SK-N-SH (cell line): ENCODE measurements around the gene ELMO3. TPM values are rescaled to one million over a fixed set of nuclear protein-coding genes. Genes with fewer than 3 reads are reported as not detected.
A peak's percentile ranks its signal among the peaks of the same experiment; 100 is the strongest.

Source experiments
- CTCF ChIA-PET: fragments of 300-600, 350-600 bp; formaldehyde crosslinking; extraction: SDS; loops from one replicate; lab custom pipeline; 2021; lab: Yijun Ruan, JAX
- POLR2A ChIA-PET: fragments of 350-600 bp; sonication (Branson Sonifier 250); formaldehyde crosslinking; extraction: SDS; loops from one replicate; lab custom pipeline; 2020; ENCODE audit warnings: antibody characterized with exemption, inconsistent platforms; lab: Yijun Ruan, JAX
- DNase-seq: peaks from one replicate; pipeline ENCODE4 v3.0.0; 2012
- H2AFZ ChIP-seq: fragments of 200-600 bp; sonication (generic); 2 replicates; pipeline ENCODE4 v1.8.1; 2016; ENCODE audit warnings: antibody characterized with exemption, mild to moderate bottlenecking, low read depth
- H3F3A ChIP-seq: fragments of 200-600 bp; sonication (generic); replicated peaks from 2 replicates; pipeline ENCODE3; 2016; ENCODE audit warnings: antibody characterized with exemption, mild to moderate bottlenecking; ENCODE audit not compliant: insufficient read depth
- H3K27ac ChIP-seq, 2 experiments: fragments of 200-500 bp in 1 of 2; fragments of 200-600 bp in 1 of 2; sonication (Bioruptor generic) in 1 of 2; sonication (generic), shearing (Covaris generic) in 1 of 2; 2 replicates each; pipeline versions ENCODE4 v1.5.1 to v1.6.1; 2014 to 2016; ENCODE audit warnings: low read depth in 2 of 2, inconsistent platforms in 1 of 2, low read length in 1 of 2, mild to moderate bottlenecking in 1 of 2, mixed read lengths in 1 of 2
- H3K27me3 ChIP-seq: fragments of 200-600 bp; sonication (generic), shearing (Covaris generic); 2 replicates; pipeline ENCODE4 v1.6.1; 2016; ENCODE audit warnings: mixed run types; ENCODE audit not compliant: insufficient read depth
- H3K36me3 ChIP-seq, 2 experiments: fragments of 200-500 bp in 1 of 2; fragments of 200-600 bp in 1 of 2; sonication (Bioruptor generic) in 1 of 2; sonication (generic) in 1 of 2; replicated peaks in 1 of 2; 2 replicates each; pipeline versions ENCODE3 to v1.5.1; 2014 to 2016; ENCODE audit warnings: low read length in 1 of 2, mild to moderate bottlenecking in 1 of 2; ENCODE audit not compliant: insufficient read depth in 2 of 2, control insufficient read depth in 1 of 2
- H3K4me1 ChIP-seq, 2 experiments: fragments of 200-500 bp in 1 of 2; fragments of 200-600 bp in 1 of 2; sonication (Bioruptor generic) in 1 of 2; sonication (generic), shearing (Covaris generic) in 1 of 2; 2 replicates each; pipeline versions ENCODE4 v1.5.1 to v1.6.1; 2014 to 2016; ENCODE audit warnings: low read depth in 1 of 2, low read length in 1 of 2, mixed run types in 1 of 2; ENCODE audit not compliant: insufficient read depth in 2 of 2, control insufficient read depth in 1 of 2
- H3K4me2 ChIP-seq: fragments of 200-600 bp; sonication (generic), shearing (Covaris generic); 2 replicates; pipeline ENCODE4 v1.6.1; 2017; ENCODE audit warnings: mixed run types
- H3K4me3 ChIP-seq, 2 experiments: fragments of 200-500 bp in 1 of 2; fragments of 200-600 bp in 1 of 2; sonication (Bioruptor generic) in 1 of 2; sonication (generic), shearing (Covaris generic) in 1 of 2; 2 replicates each; pipeline versions ENCODE4 v1.5.1 to v1.8.1; 2014 to 2016; ENCODE audit warnings: low read depth in 2 of 2, inconsistent platforms in 1 of 2, low read length in 1 of 2, mild to moderate bottlenecking in 1 of 2, mixed read lengths in 1 of 2, moderate library complexity in 1 of 2
- H3K79me2 ChIP-seq: fragments of 200-600 bp; sonication (generic); 2 replicates; pipeline ENCODE4 v1.8.1; 2017; ENCODE audit warnings: mild to moderate bottlenecking; ENCODE audit not compliant: insufficient read depth
- H3K9ac ChIP-seq: fragments of 200-600 bp; sonication (generic); 2 replicates; pipeline ENCODE4 v1.6.1; 2017; ENCODE audit warnings: mixed run types
- H3K9me2 ChIP-seq: fragments of 200-600 bp; sonication (generic); 2 replicates; pipeline ENCODE4 v1.6.1; 2017; ENCODE audit warnings: mixed run types
- H3K9me3 ChIP-seq: fragments of 200-600 bp; sonication (generic); 2 replicates; pipeline ENCODE4 v1.6.1; 2017; ENCODE audit warnings: mixed run types, mild to moderate bottlenecking, moderate library complexity
- H4K20me1 ChIP-seq: fragments of 200-600 bp; sonication (generic); 2 replicates; pipeline ENCODE4 v1.6.1; 2017; ENCODE audit warnings: mild to moderate bottlenecking, mixed run types; ENCODE audit not compliant: insufficient read depth
- CHD2 ChIP-seq: fragments of 150-350 bp; IDR thresholded peaks from 2 replicates; pipeline ENCODE4 v1.6.1; 2018; ENCODE audit warnings: low read length; ENCODE audit not compliant: partially characterized antibody
- EP300 ChIP-seq, 2 experiments: IDR thresholded peaks; 2 replicates each; pipeline versions ENCODE4 v1.4.0 to v1.6.1; 2012; ENCODE audit warnings: borderline replicate concordance in 1 of 2, low read depth in 1 of 2, low read length in 1 of 2
- FOXM1 ChIP-seq: IDR thresholded peaks from 2 replicates; pipeline ENCODE4 v1.4.0; 2012; ENCODE audit warnings: low read depth, mild to moderate bottlenecking
- JUND ChIP-seq: IDR thresholded peaks from 2 replicates; pipeline ENCODE4 v1.4.0; 2012
- MXI1 ChIP-seq: IDR thresholded peaks from 2 replicates; pipeline ENCODE4 v1.6.1; 2012; ENCODE audit warnings: mild to moderate bottlenecking, low read depth, low read length, improper control_type of control experiment
- NRF1 ChIP-seq: IDR thresholded peaks from 2 replicates; pipeline ENCODE4 v1.6.1; 2012; ENCODE audit warnings: low read depth, mild to moderate bottlenecking, low read length
- POLR2AphosphoS5 ChIP-seq: IDR thresholded peaks from 2 replicates; pipeline ENCODE4 v1.6.1; 2012; ENCODE audit warnings: low read depth, low read length
- RCOR1 ChIP-seq: fragments of 150-350 bp; IDR thresholded peaks from 2 replicates; pipeline ENCODE4 v1.6.1; 2017; ENCODE audit warnings: antibody characterized with exemption, low read length
- SIN3A ChIP-seq: IDR thresholded peaks from 2 replicates; pipeline ENCODE4 v1.6.1; 2012; ENCODE audit warnings: low read depth, mild to moderate bottlenecking, low read length, moderate library complexity, borderline replicate concordance
- SMC3 ChIP-seq: IDR thresholded peaks from 2 replicates; pipeline ENCODE4 v1.6.1; 2012; ENCODE audit warnings: low read depth, low read length, improper control_type of control experiment
- TCF12 ChIP-seq: IDR thresholded peaks from 2 replicates; pipeline ENCODE4 v1.4.0; 2012
- WGBS: methylation state at CpG from one replicate; pipeline ENCODE4 v1.1.6; 2017; ENCODE audit warnings: low lambda C conversion rate; 5-methylcytosine and 5-hydroxymethylcytosine counted together
- polyA plus RNA-seq, 3 experiments: library from polyadenylated mRNA; depleted of rRNA; stranded (reverse); fragments of >200 nt; gene quantifications; 2 replicates each; pipeline ENCODE4 v1.2.3, GENCODE V29; 2012
- small RNA-seq, 7 experiments: library from RNA; depleted of rRNA; stranded (forward); fragments of <200 nt; gene quantifications; one replicate each; pipeline ENCODE3, GENCODE V24; 2012
- TF ChIP-seq, protein P1 (sequence below): IDR thresholded peaks from 2 replicates; pipeline ENCODE4 v1.4.0; 2012; ENCODE audit warnings: low read depth

ELMO3 gene
- polyA plus RNA-seq, 1 of the 3 experiments (the other 2 are of a cell fraction) = 2.3 TPM

DNA sequence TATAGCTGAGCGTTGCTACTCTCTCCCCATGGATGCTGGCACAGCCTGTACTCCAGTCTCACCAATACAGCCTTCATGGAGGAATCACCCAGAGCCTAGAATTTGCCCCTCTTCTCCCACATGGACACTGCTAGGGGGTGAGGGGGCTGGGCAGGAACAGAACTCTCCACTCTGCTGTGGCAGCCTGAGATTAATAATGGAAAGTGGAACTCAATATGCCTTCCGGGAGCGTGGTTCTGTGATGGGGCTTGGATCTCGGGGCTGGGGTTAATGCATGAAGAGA, 51.1 kb downstream of the ELMO3 start:
- CTCF ChIA-PET = interaction anchor here (1.0 to 4.0 kb wide), 4 partner anchors 29 to 95 kb away, joined by 3 to 12 read pairs (median 4); partner anchors contain the start of genes KCTD19, LRRC36 and NOL3
- H3K4me1 ChIP-seq = peaks cover 23 to 34% of the 10 kb centered on the region in 2 experiments
- H3K9me2 ChIP-seq = no peaks in the 10 kb centered on the region
- POLR2A ChIA-PET = interaction anchor here (1.2 kb wide), 1 partner anchor 11 kb away, joined by 4 read pairs; no protein-coding TSS in a partner anchor
- H3K4me3 ChIP-seq = no peak overlapping the region
- H3K36me3 ChIP-seq = no peaks in the 10 kb centered on the region
- no peak for DNase-seq
- H3K9me3 ChIP-seq = no peaks in the 10 kb centered on the region
- WGBS = 96% methylated on average over 4 of the region's 4 CpGs
- peaks cover 22% of the 10 kb centered on the region for H3K79me2 ChIP-seq
- H3K9ac ChIP-seq = no peak overlapping the region
- TF ChIP-seq TCF12 = no peak
- TF ChIP-seq SIN3A = no peak
- no peak for TF ChIP-seq EP300 (IDR thresholded peaks at IDR 0.05; ENCODE audit: borderline replicate concordance in 1 of 2, low read depth in 1 of 2, low read length in 1 of 2)
- no peak for TF ChIP-seq FOXM1
- TF ChIP-seq NRF1 = no peak
- TF ChIP-seq POLR2AphosphoS5 = no peak
- TF ChIP-seq MXI1 = no peak
- H3K27me3 ChIP-seq = no peaks in the 10 kb centered on the region
- H3K27ac ChIP-seq = no peak overlapping the region
- H3K4me2 ChIP-seq = peak overlapping the region; percentile 98
- H2AFZ ChIP-seq = no peak overlapping the region
- H4K20me1 ChIP-seq = no peaks in the 10 kb centered on the region
- H3F3A ChIP-seq = peaks cover 28% of the 10 kb centered on the region

DNA sequence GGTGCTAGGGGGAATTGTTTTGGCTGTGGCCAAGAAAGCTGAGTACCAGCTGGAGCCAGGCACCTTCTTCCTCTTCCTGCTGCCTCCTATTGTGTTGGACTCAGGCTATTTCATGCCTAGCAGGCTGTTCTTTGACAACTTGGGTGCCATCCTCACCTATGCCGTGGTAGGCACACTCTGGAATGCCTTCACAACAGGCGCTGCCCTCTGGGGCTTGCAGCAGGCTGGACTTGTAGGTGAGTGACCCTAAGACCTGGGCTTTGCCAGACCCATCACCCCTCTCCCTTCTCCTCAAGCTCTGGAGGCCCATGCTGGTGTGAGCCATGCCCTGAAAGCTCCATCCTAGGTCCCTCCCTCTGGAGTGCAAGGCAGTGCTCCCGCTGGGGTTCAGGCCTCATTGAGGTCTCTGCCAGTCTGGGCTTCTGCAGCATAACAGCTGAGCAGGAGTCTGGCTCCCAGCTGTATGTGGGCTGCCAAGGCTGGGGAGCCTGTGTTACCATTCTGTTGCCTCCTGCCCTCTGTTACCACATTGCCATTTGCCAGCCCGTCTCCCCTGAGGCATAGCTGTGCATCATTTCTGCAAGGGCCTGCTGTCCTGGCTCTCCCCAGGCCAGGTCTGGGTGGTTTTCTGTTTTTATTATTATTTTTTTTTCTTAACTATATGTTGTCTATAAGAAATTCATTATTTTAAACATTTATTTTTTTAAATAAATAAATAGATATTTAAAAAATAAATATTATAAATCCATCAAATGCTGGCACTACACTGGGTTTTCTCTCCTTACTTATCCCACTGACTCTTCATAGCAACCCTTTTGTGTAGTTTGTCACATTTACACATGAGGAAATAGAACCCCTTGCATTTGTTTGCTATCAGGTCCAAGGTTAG, 53.9 kb downstream of the ELMO3 start:
- DNase-seq = peak; percentile 59
- CTCF ChIA-PET = interaction anchor here (0.7 to 1.8 kb wide), 2 partner anchors 8 to 26 kb away, joined by 3 to 5 read pairs; partner anchors contain the start of gene PLEKHG4
- 80% methylated on average over 2 of the region's 4 CpGs for WGBS
- TF ChIP-seq MXI1 = peak; percentile 51; the same call in 1 of the 2 replicates
- TF ChIP-seq JUND = no peak
- peak; percentile 52; the same call in 1 of the 2 replicates for TF ChIP-seq RCOR1
- no peak for TF ChIP-seq SMC3
- TF ChIP-seq CHD2 = peak; percentile 27
- TF ChIP-seq, protein P1, sequence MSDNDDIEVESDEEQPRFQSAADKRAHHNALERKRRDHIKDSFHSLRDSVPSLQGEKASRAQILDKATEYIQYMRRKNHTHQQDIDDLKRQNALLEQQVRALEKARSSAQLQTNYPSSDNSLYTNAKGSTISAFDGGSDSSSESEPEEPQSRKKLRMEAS = no peak
- TF ChIP-seq, all 33 proteins: peak for 3
- peaks cover 21% of the 10 kb centered on the region for H3F3A ChIP-seq
- H3K36me3 ChIP-seq = no peaks in the 10 kb centered on the region
- H3K9me2 ChIP-seq = no peaks in the 10 kb centered on the region
- peak overlapping the region in 1 of 2 experiments; percentile 70; a peak in 1 of 4 replicates for H3K27ac ChIP-seq
- no peak overlapping the region for H3K4me2 ChIP-seq
- H3K79me2 ChIP-seq = no peaks in the 10 kb centered on the region
- no peak overlapping the region for H3K9ac ChIP-seq
- H2AFZ ChIP-seq = no peak overlapping the region
- no peaks in the 10 kb centered on the region for H4K20me1 ChIP-seq
- H3K9me3 ChIP-seq = no peaks in the 10 kb centered on the region
- no peak overlapping the region for H3K4me3 ChIP-seq
- no peaks in the 10 kb centered on the region for H3K27me3 ChIP-seq
- POLR2A ChIA-PET = interaction anchor here (0.5 to 0.9 kb wide), 2 partner anchors 26 to 596 kb away, joined by 3 to 4 read pairs; partner anchors contain the start of gene PLEKHG4
- peaks cover 12 to 22% of the 10 kb centered on the region in 2 experiments; a peak in 3 of 4 replicates for H3K4me1 ChIP-seq

Small RNA genes lying within 50 kb of the gene (small RNA-seq; reads per million reads assigned to genes)
- 2.3 to 24.2 (median 10.5) reads per million in 7 experiments for gene MIR328

Other genes starting within 250 kb of the ELMO3 start
- gene CES3, start 237.9 kb upstream of the ELMO3 start, polyA plus RNA-seq (2012; rRNA removed) = 1.4 and 1.8 TPM in 2 replicates
- 7.3 and 13.2 TPM in 2 replicates for gene CES4A, start 210.5 kb upstream of the ELMO3 start, polyA plus RNA-seq (2012; rRNA removed)
- 38.8 and 40.1 TPM in 2 replicates for gene CBFB, start 170.0 kb upstream of the ELMO3 start, polyA plus RNA-seq (2012; rRNA removed)
- gene PHAF1, start 89.2 kb upstream of the ELMO3 start, polyA plus RNA-seq (2012; rRNA removed) = 17.3 and 22.6 TPM in 2 replicates
- 9.8 and 9.9 TPM in 2 replicates for gene B3GNT9, start 48.1 kb upstream of the ELMO3 start, polyA plus RNA-seq (2012; rRNA removed)
- 27.7 and 28.5 TPM in 2 replicates for gene TRADD, start 39.2 kb upstream of the ELMO3 start, polyA plus RNA-seq (2012; rRNA removed)
- gene FBXL8, start 39.2 kb upstream of the ELMO3 start, polyA plus RNA-seq (2012; rRNA removed) = 17.8 and 21.8 TPM in 2 replicates
- gene HSF4, start 34.4 kb upstream of the ELMO3 start, polyA plus RNA-seq (2012; rRNA removed) = 33.4 and 44.4 TPM in 2 replicates
- 34.1 and 38.7 TPM in 2 replicates for gene NOL3, start 28.6 kb upstream of the ELMO3 start, polyA plus RNA-seq (2012; rRNA removed)
- 68.5 and 83.5 TPM in 2 replicates for gene MATCAP1, start 15.2 kb upstream of the ELMO3 start, polyA plus RNA-seq (2012; rRNA removed)
- gene EXOC3L1, start 9.0 kb upstream of the ELMO3 start, polyA plus RNA-seq (2012; rRNA removed) = 0.46 and 0.83 TPM in 2 replicates
- 168 and 210 TPM in 2 replicates for gene E2F4, start 7.0 kb upstream of the ELMO3 start, polyA plus RNA-seq (2012; rRNA removed)
- gene TMEM208, start 28.0 kb downstream of the ELMO3 start, polyA plus RNA-seq (2012; rRNA removed) = 98.2 and 130 TPM in 2 replicates
- 53.2 and 70.9 TPM in 2 replicates for gene FHOD1, start 48.4 kb downstream of the ELMO3 start, polyA plus RNA-seq (2012; rRNA removed)
- 4.1 and 5.8 TPM in 2 replicates for gene SLC9A5, start 49.8 kb downstream of the ELMO3 start, polyA plus RNA-seq (2012; rRNA removed)
- gene PLEKHG4, start 80.4 kb downstream of the ELMO3 start, polyA plus RNA-seq (2012; rRNA removed) = 65.5 and 87.0 TPM in 2 replicates
- 1.8 and 1.9 TPM in 2 replicates for gene KCTD19, start 127.6 kb downstream of the ELMO3 start, polyA plus RNA-seq (2012; rRNA removed)
- 0.78 and 0.92 TPM in 2 replicates for gene LRRC36, start 127.7 kb downstream of the ELMO3 start, polyA plus RNA-seq (2012; rRNA removed)
- 33.5 and 36.2 TPM in 2 replicates for gene TPPP3, start 194.4 kb downstream of the ELMO3 start, polyA plus RNA-seq (2012; rRNA removed)
- 14.2 and 15.8 TPM in 2 replicates for gene ZDHHC1, start 217.3 kb downstream of the ELMO3 start, polyA plus RNA-seq (2012; rRNA removed)
- gene HSD11B2, start 232.0 kb downstream of the ELMO3 start, polyA plus RNA-seq (2012; rRNA removed) = 0.19 and 0.23 TPM in 2 replicates